SJCRH30 (cell line): ENCODE results near the gene AIFM1. TPM values are rescaled to one million over a fixed set of nuclear protein-coding genes. Genes with fewer than 3 reads are reported as not detected.

Experiments
- DNase-seq, 2 experiments: peaks; one replicate each; pipeline ENCODE4 v3.0.0-alpha.2; 2015 to 2020
- H3K27ac ChIP-seq: fragments of 250-450 bp; sonication (Bioruptor Pico); 2 replicates; pipeline ENCODE4 v1.5.1; 2020; ENCODE audit warnings: mild to moderate bottlenecking, moderate library complexity
- H3K27me3 ChIP-seq: fragments of 250-450 bp; sonication (Bioruptor Pico); 2 replicates; pipeline ENCODE4 v1.5.1; 2020; ENCODE audit warnings: mild to moderate bottlenecking, moderate library complexity
- H3K36me3 ChIP-seq: fragments of 250-450 bp; sonication (Bioruptor Pico); 2 replicates; pipeline ENCODE4 v1.5.1; 2020; ENCODE audit warnings: mild to moderate bottlenecking, moderate library complexity
- H3K4me1 ChIP-seq: fragments of 250-450 bp; sonication (Bioruptor Pico); 2 replicates; pipeline ENCODE4 v1.5.1; 2020; ENCODE audit warnings: mild to moderate bottlenecking, moderate library complexity
- H3K4me3 ChIP-seq: fragments of 250-450 bp; sonication (Bioruptor Pico); 2 replicates; pipeline ENCODE4 v1.5.1; 2020; ENCODE audit warnings: mild to moderate bottlenecking, moderate library complexity
- H3K9me3 ChIP-seq: fragments of 250-450 bp; sonication (Bioruptor Pico); replicated peaks from 2 replicates; pipeline ENCODE4 v1.5.1; 2020; ENCODE audit warnings: mild to moderate bottlenecking, moderate library complexity
- total RNA-seq: library from RNA; depleted of rRNA; stranded (reverse); fragments of >200 nt; shearing (Covaris generic); gene quantifications from 2 replicates; pipeline ENCODE4 v1.2.3, GENCODE V29; 2014; rRNA removed

The AIFM1 gene
- total RNA-seq, 1 experiment from 2014 or later, result 46.9 TPM

DNA sequence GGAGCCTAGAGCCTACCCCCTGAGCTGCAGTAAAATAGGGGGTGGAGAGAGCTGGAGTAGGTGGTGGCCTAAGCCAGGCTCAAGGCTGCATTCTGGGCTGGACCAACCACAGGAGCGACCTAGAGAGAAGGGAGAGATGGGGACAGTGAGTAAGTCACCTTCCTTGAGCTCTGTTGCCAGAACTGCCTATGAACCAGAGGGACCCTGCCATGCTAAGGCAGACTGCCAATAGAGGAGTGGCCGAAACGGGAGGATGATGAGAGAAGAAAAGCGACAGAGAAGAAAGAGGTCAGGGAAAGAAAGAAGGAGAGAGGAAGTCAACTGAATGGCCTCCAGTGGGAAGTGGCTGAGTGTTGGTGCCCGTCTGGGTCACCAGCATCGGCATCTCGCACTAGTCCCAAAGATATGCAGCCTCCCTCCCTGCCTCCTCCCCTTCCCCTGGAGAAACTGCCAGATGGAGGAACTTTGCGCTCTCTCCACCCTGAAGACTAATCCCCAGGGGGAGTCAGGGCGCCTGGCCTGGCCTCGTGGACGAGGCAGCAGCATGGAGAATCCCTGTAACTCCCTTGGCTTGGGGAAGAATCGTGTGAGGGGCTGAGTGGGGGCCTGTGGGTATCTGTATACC lies 84.1 kb downstream of the AIFM1 start:
- Histone ChIP-seq H3K36me3 (no peaks in the 10 kb centered on the region), H3K27me3 (no peaks in the 10 kb centered on the region), H3K9me3 (no peaks in the 10 kb centered on the region), H3K4me1 (peaks cover 23% of the 10 kb centered on the region), H3K27ac (peak overlapping the region; percentile 57; the same call in 1 of the 2 replicates), H3K4me3 (no peak overlapping the region)
- DNase-seq, result no peak

GRCh38 chrX:130080791-130081367 lies 84.8 kb downstream of the AIFM1 start:
- no peaks in the 10 kb centered on the region for H3K36me3 ChIP-seq
- DNase-seq, result no peak
- no peaks in the 10 kb centered on the region for H3K27me3 ChIP-seq
- H3K4me3 ChIP-seq, result no peak overlapping the region
- no peaks in the 10 kb centered on the region for H3K9me3 ChIP-seq
- H3K27ac ChIP-seq, result no peak overlapping the region
- peaks cover 17% of the 10 kb centered on the region for H3K4me1 ChIP-seq

DNA sequence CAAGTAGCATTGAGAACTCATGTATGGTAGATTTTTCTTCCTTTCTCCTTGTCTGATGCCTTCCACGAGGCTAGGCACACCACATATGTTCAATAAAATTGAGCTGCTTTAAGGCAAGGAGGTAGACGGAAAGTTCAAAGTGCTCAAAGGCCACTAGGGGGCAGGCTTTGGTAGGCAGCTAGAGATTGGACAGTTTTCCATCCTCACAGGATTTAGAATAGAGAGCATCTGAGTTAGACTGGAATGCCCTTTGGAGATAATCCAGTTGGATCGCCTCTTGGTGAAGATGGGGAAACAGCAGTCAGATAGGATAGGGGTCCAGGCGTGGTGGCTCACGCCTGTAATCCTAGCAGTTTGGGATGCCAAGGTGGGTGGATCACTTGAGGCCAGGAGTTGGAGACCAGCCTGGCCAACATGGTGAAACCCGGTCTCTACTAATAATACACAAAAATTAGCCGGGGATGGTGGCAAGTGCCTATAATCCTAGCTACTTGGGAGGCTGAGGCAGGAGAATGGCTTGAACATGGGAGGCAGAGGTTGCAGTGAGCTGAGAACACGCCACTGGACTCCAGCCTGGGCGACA lies 85.7 kb downstream of the AIFM1 start:
- no peak overlapping the region for H3K4me3 ChIP-seq
- no peaks in the 10 kb centered on the region for H3K36me3 ChIP-seq
- H3K4me1 ChIP-seq, result peaks cover 9% of the 10 kb centered on the region; the same call in 1 of the 2 replicates
- H3K9me3 ChIP-seq, result no peaks in the 10 kb centered on the region
- DNase-seq, result peak; percentile 53 to 83
- no peak overlapping the region for H3K27ac ChIP-seq
- no peaks in the 10 kb centered on the region for H3K27me3 ChIP-seq

Other genes with a start within 250 kb of the AIFM1 start
- 5.1 and 5.6 TPM in 2 replicates for gene BCORL1, start 183.2 kb downstream of the AIFM1 start, total RNA-seq
- gene ELF4, start 55.3 kb downstream of the AIFM1 start, total RNA-seq, result 5.3 and 5.5 TPM in 2 replicates
- gene RAB33A, start 6.1 kb upstream of the AIFM1 start, total RNA-seq, result 0.34 TPM in 1 of 2 replicates, not detected in the other
- gene ZNF280C, start 103.1 kb upstream of the AIFM1 start, total RNA-seq, result 13.6 and 16.5 TPM in 2 replicates
- 13.9 and 17.8 TPM in 2 replicates for gene SLC25A14, start 174.1 kb upstream of the AIFM1 start, total RNA-seq
- not detected in 2 replicates for gene GPR119, start 219.8 kb upstream of the AIFM1 start, total RNA-seq
- gene RBMX2, start 236.1 kb upstream of the AIFM1 start, total RNA-seq, result 30.2 and 30.6 TPM in 2 replicates